NCI-H1105 treated with DMSO at 0.1 percent for 48 hours (cell line): ENCODE data around the gene HAGHL.

Source experiments
- DNase-seq: peaks from one replicate; lab custom pipeline; 2025; lab: John Stamatoyannopoulos, UW

The HAGHL gene

GRCh38 chr16:759110-759910, 32.4 kb downstream of the HAGHL start:
- no peak for DNase-seq

DNA sequence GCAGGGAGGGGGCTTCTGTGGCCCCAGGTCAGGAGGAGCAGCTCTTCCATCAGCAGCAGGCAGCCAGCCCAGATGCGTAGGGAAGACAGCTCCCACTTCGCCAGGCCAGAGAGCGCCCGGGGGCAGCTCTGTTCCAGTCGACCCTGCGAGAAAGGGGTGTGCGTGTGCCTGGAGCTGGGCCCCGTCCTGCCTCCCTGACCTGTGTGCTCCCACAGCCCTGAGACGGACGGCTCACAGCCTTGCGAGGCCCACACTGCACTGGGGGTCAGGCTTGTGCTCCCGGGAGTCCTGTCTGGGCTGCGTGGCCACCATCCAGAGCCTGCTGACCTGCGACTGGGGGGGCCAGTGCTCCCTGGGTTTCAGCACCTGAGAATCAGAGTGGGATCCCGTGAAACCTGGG, 33.2 kb downstream of the HAGHL start:
- DNase-seq, result no peak

- DNase-seq, result no peak
Measured at GRCh38 chr16:760545-761343, 33.8 kb downstream of the HAGHL start, which contains the start of gene MSLN. TSS of gene MSLN (plus strand) at chr16:760734. CDS start at chr16:762681, 1,947 bp downstream.

- no peak for DNase-seq
Measured at GRCh38 chr16:761625-762513, 35.0 kb downstream of the HAGHL start.

DNA sequence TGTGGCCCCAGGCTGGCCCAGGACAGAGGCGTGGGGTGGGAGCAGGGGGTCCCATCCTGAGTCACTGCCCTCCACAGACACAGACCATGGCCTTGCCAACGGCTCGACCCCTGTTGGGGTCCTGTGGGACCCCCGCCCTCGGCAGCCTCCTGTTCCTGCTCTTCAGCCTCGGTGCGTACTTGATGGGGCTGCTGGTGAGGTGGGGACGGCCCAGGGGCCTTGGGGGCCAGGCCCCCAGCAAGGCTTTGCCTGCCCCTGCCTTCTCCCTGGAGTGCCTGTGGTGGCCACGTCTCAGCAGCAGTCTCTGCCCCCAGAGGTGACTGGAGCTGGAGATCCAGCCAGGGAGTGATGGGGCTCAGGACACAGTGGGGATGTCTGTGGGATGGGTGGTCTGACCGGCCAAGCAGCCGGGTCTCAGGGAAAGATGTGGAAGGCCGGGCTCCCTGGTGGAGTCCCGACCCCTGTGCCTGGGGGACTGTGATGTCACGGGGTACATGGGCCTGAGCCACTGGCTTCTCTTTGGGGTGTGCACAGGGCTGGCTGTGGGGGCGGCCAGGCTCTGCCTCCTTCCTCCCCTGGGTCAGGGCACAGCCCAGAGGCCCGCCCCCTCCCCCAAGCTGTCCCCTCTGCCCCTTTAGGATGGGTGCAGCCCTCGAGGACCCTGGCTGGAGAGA, 35.8 kb downstream of the HAGHL start:
- no peak for DNase-seq

DNA sequence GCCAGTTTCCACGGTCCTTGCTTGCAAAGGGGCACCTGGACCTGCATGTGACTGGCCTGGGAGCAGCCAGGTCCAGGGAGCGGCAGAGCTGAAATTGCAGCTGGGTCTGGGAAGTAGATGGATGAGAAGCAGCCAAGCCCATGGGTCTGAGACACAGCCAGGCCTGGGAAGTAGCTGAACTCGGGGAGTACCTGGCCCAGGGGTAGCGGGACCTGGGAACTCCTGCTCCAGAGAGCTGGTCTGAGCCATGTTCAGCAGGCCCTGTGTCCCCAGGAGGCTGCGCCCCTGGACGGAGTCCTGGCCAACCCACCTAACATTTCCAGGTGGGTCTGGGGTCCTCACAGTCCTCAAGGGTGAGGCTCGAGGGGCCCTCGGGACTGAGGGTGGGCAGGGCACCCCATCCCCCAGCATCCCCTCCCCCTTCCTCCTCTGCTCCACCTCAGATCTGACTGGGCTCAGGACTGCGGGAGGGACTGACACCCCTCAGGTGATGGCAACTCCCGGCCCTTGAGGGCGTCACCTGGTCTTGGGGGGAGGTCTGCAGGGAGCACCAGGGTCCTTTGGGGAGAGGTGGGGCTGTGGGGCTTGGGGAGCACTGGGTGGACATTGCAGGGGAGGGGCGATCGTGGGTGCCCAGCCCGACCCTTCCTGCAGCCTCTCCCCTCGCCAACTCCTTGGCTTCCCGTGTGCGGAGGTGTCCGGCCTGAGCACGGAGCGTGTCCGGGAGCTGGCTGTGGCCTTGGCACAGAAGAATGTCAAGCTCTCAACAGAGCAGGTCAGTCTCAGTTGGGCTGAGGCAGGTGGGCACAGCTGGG, 36.7 kb downstream of the HAGHL start:
- DNase-seq, result no peak

- DNase-seq, result no peak
Measured at GRCh38 chr16:764184-764750, 37.4 kb downstream of the HAGHL start.

- no peak for DNase-seq
Measured at GRCh38 chr16:764848-765487, 38.1 kb downstream of the HAGHL start.

DNA sequence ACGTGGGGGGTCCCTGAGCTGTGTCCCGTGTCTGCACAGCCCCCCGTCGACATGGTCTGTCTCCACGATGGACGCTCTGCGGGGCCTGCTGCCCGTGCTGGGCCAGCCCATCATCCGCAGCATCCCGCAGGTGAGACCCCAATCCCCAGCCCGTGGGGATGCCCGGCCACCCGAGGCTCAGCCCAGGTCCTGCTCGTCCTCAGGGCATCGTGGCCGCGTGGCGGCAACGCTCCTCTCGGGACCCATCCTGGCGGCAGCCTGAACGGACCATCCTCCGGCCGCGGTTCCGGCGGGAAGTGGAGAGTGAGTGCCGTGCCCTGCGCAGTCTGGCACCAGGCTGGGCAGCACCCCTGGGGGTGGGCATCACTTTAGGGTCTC, 38.6 kb downstream of the HAGHL start:
- DNase-seq, result no peak

DNA sequence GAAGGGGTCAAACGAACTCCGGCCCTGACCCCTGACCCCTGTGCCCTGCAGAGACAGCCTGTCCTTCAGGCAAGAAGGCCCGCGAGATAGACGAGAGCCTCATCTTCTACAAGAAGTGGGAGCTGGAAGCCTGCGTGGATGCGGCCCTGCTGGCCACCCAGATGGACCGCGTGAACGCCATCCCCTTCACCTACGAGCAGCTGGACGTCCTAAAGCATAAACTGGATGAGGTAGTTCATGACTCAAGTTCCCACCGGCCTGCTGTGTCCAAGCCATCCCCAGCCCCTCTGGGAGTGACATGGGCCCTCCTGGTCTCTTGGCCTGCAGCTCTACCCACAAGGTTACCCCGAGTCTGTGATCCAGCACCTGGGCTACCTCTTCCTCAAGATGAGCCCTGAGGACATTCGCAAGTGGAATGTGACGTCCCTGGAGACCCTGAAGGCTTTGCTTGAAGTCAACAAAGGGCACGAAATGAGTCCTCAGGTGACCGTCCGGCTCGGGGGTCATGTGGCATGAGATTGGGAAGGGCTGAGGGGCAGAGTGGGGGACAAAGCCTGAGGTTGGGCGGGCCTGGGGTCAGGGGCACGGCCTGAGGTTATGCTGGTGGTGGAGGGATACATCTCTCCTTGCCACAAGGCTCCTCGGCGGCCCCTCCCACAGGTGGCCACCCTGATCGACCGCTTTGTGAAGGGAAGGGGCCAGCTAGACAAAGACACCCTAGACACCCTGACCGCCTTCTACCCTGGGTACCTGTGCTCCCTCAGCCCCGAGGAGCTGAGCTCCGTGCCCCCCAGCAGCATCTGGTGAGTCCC, 39.3 kb downstream of the HAGHL start:
- DNase-seq, result no peak

- no peak for DNase-seq
Measured at GRCh38 chr16:766820-767640, 40.1 kb downstream of the HAGHL start.

GRCh38 chr16:767743-768235, 40.9 kb downstream of the HAGHL start:
- DNase-seq, result no peak

DNA sequence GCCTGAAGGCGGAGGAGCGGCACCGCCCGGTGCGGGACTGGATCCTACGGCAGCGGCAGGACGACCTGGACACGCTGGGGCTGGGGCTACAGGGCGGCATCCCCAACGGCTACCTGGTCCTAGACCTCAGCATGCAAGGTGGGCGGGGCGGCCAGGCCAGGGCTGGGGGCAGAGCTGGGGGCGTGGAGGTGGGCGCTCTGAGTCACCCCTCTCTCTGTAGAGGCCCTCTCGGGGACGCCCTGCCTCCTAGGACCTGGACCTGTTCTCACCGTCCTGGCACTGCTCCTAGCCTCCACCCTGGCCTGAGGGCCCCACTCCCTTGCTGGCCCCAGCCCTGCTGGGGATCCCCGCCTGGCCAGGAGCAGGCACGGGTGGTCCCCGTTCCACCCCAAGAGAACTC, 41.5 kb downstream of the HAGHL start:
- no peak for DNase-seq

GRCh38 chr16:769184-769784, 42.4 kb downstream of the HAGHL start:
- DNase-seq, result no peak

DNA sequence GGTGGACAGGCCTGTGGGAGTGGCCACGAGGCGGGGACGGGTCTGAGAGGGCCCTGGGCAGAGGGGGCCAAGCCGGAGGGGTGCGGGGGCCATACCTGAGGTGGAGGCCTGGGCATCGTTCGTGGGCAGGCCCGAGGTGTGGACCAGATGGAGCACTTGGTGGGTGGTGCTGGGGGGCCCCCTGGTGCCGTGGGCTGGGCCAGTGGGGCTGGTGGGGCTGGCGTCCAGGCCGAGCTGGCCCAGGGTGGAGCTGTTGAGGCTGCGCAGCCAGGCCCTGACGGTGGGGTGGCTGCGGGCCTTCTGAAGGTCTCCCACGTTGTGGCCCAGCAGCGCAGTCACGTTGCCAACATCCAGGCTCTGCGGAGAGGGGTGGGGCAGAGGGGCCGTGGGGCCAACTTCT, 43.0 kb downstream of the HAGHL start:
- no peak for DNase-seq

DNA sequence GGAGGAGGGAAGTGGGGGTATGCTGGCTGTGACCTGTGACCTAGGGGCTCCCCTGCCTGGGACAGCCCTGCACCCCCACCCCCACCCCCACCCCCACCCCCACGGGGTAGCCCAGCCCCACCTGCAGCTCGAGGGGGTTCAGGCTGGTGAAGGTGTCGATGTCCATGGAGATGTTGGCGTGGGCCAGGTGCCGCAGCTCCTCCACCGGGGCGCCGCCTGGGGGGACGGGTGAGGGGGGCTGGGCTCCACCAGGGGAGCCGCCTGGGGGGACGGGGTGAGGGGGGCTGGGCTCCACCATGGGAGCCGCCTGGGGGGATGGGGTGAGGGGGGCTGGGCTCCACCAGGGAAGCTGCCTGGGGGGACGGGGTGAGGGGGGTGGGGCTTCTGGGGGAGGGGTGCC, 43.5 kb downstream of the HAGHL start:
- DNase-seq, result no peak

DNA sequence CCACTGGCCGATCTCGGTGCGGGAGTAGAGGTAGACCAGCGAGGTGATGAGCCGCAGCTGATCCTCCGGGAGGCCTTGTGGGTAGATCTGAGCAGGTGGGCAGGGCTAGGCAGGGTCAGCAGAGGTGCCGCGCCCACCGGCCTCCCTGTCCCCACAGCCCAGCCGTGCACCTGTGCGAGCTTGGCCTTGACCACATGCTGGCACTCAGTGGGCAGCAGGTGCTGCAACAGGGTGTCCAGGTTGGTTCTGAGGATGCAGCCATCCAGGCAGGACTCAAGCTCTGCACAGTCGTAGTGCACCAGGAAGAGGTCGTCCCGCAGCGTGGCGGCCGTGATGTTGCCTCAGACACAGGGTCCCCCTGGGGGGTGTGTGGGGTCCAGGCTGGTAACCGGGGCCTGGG, 46.1 kb downstream of the HAGHL start:
- DNase-seq, result no peak
